Measurements from ENCODE around the gene PRDM8.

GRCh38 chr4:80165855-80166254, 31.4 kb upstream of the PRDM8 start:
- TF ChIP-seq, protein P1, sequence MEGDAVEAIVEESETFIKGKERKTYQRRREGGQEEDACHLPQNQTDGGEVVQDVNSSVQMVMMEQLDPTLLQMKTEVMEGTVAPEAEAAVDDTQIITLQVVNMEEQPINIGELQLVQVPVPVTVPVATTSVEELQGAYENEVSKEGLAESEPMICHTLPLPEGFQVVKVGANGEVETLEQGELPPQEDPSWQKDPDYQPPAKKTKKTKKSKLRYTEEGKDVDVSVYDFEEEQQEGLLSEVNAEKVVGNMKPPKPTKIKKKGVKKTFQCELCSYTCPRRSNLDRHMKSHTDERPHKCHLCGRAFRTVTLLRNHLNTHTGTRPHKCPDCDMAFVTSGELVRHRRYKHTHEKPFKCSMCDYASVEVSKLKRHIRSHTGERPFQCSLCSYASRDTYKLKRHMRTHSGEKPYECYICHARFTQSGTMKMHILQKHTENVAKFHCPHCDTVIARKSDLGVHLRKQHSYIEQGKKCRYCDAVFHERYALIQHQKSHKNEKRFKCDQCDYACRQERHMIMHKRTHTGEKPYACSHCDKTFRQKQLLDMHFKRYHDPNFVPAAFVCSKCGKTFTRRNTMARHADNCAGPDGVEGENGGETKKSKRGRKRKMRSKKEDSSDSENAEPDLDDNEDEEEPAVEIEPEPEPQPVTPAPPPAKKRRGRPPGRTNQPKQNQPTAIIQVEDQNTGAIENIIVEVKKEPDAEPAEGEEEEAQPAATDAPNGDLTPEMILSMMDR (IDR thresholded peaks at IDR 0.05) = no peak
- no peak for TF ChIP-seq POLR2A (IDR thresholded peaks at IDR 0.05)

All from thyroid gland (tissue), 4 donors.